ENCODE data around the gene TAS2R1. TPM values are rescaled to one million over a fixed set of nuclear protein-coding genes. Genes with fewer than 3 reads are reported as not detected.
A peak's percentile ranks its signal among the peaks of the same experiment; 100 is the strongest.
"Not testable (repeated sequence)": the region's sequence is repeated elsewhere in the genome, so short reads cannot be mapped to it uniquely, and the experiment has no call there.

Gene TAS2R1
- total RNA-seq, 1 donor from 2014 or later = not detected

GRCh38 chr5:9601055-9601739, 29.0 kb downstream of the TAS2R1 start:
- H3K36me3 ChIP-seq = no peaks in the 10 kb centered on the region
- intact Hi-C loops (cut with DNase I) = no loop called here
- no peak overlapping the region for H3K4me3 ChIP-seq
- H3K27me3 ChIP-seq = no peaks in the 10 kb centered on the region
- H3K4me1 ChIP-seq = no peaks in the 10 kb centered on the region
- no peak for DNase-seq (ENCODE audit: extremely low spot score in 2 of 2)
- TF ChIP-seq POLR2A (IDR thresholded peaks at IDR 0.05) = no peak
- no peak for TF ChIP-seq POLR2AphosphoS5 (IDR thresholded peaks at IDR 0.05; ENCODE audit: insufficient read depth in 1 of 2, low read depth in 1 of 2)
- no peaks in the 10 kb centered on the region for H3K9me3 ChIP-seq
- no peak overlapping the region for H3K27ac ChIP-seq

GRCh38 chr5:9599391-9599790, 30.8 kb downstream of the TAS2R1 start:
- Histone ChIP-seq H3K9me3 (no peaks in the 10 kb centered on the region), H3K4me3 (no peak overlapping the region), H3K27ac (no peak overlapping the region), H3K4me1 (no peaks in the 10 kb centered on the region), H3K27me3 (no peaks in the 10 kb centered on the region), H3K36me3 (no peaks in the 10 kb centered on the region)
- intact Hi-C loops (cut with DNase I) = no loop called here
- TF ChIP-seq POLR2AphosphoS5 (IDR thresholded peaks at IDR 0.05; ENCODE audit: insufficient read depth in 1 of 2, low read depth in 1 of 2) (no peak), CTCF (IDR thresholded peaks at IDR 0.05) (no peak), POLR2A (IDR thresholded peaks at IDR 0.05) (no peak)
- no peak for DNase-seq (ENCODE audit: extremely low spot score in 2 of 2)

GRCh38 chr5:9598329-9598728, 31.8 kb downstream of the TAS2R1 start:
- intact Hi-C loops (cut with DNase I); H3K9me3 ChIP-seq; H3K4me3 ChIP-seq; H3K27ac ChIP-seq; H3K27me3 ChIP-seq; DNase-seq (ENCODE audit: extremely low spot score in 2 of 2); H3K4me1 ChIP-seq; H3K36me3 ChIP-seq: not testable (repeated sequence)

- DNase-seq (ENCODE audit: extremely low spot score in 2 of 2); H3K9me3 ChIP-seq; H3K27me3 ChIP-seq; H3K36me3 ChIP-seq; H3K4me3 ChIP-seq; intact Hi-C loops (cut with DNase I); H3K4me1 ChIP-seq; H3K27ac ChIP-seq: not testable (repeated sequence)
These were observed 32.8 kb downstream of the TAS2R1 start for GRCh38 chr5:9597322-9597721.

GRCh38 chr5:9596824-9597223, 33.3 kb downstream of the TAS2R1 start:
- Histone ChIP-seq H3K4me3 (peak overlapping the region in 1 of 2 donors; percentile 10), H3K9me3 (no peaks in the 10 kb centered on the region), H3K27me3 (no peaks in the 10 kb centered on the region), H3K27ac (no peak overlapping the region), H3K36me3 (no peaks in the 10 kb centered on the region), H3K4me1 (no peaks in the 10 kb centered on the region)
- intact Hi-C loops (cut with DNase I) = no loop called here
- no peak for DNase-seq (ENCODE audit: extremely low spot score in 2 of 2)
- TF ChIP-seq CTCF (IDR thresholded peaks at IDR 0.05) (no peak), POLR2AphosphoS5 (IDR thresholded peaks at IDR 0.05; ENCODE audit: insufficient read depth in 1 of 2, low read depth in 1 of 2) (no peak), POLR2A (IDR thresholded peaks at IDR 0.05) (no peak)

- H3K9me3 ChIP-seq = no peaks in the 10 kb centered on the region
- peak overlapping the region in 1 of 2 donors; percentile 10 for H3K4me3 ChIP-seq
- H3K36me3 ChIP-seq = no peaks in the 10 kb centered on the region
- intact Hi-C loops (cut with DNase I) = no loop called here
- no peak overlapping the region for H3K27ac ChIP-seq
- H3K27me3 ChIP-seq = no peaks in the 10 kb centered on the region
- no peak for DNase-seq (ENCODE audit: extremely low spot score in 2 of 2)
- no peaks in the 10 kb centered on the region for H3K4me1 ChIP-seq
- TF ChIP-seq CTCF (IDR thresholded peaks at IDR 0.05) = no peak
- no peak for TF ChIP-seq POLR2AphosphoS5 (IDR thresholded peaks at IDR 0.05; ENCODE audit: insufficient read depth in 1 of 2, low read depth in 1 of 2)
- TF ChIP-seq POLR2A (IDR thresholded peaks at IDR 0.05) = no peak
These were observed 33.9 kb downstream of the TAS2R1 start for GRCh38 chr5:9596171-9596780.

Measured in vagina (tissue), 2 donors.